Measurements from ENCODE around the gene GRIP2.

GRCh38 chr3:14558029-14558428, 17.9 kb upstream of the GRIP2 start:
- TF ChIP-seq CTCF (IDR thresholded peaks at IDR 0.05) (no peak), POLR2A (IDR thresholded peaks at IDR 0.05) (no peak)
